HL-60 (cell line): Measurements from ENCODE around the gene SLC35B2.

Experiments used
- DNase-seq, 2 experiments: peaks; one replicate each; pipeline ENCODE4 v3.0.0-alpha.2; 2010 to 2020; ENCODE audit warnings: low read depth in 1 of 2, low spot score in 1 of 2
- H3K27ac ChIP-seq: fragments of 250-450 bp; sonication (Bioruptor Pico); replicated peaks from 2 replicates; pipeline ENCODE4 v1.5.1; 2020; ENCODE audit warnings: mild to moderate bottlenecking, moderate library complexity
- H3K27me3 ChIP-seq: fragments of 250-450 bp; sonication (Bioruptor Pico); 2 replicates; pipeline ENCODE4 v1.5.1; 2021; ENCODE audit warnings: mild to moderate bottlenecking, moderate library complexity; ENCODE audit not compliant: insufficient read depth, poor library complexity, severe bottlenecking
- H3K4me3 ChIP-seq: replicated peaks from 2 replicates; pipeline ENCODE4 v1.5.1; 2011; ENCODE audit warnings: mild to moderate bottlenecking, control low read depth, low read length; ENCODE audit not compliant: insufficient read depth
- GABPA ChIP-seq: IDR thresholded peaks from 2 replicates; pipeline ENCODE4 v1.6.1; 2012; ENCODE audit warnings: low read depth
- POLR2AphosphoS5 ChIP-seq: IDR thresholded peaks from 2 replicates; pipeline ENCODE4 v1.6.1; 2012; ENCODE audit warnings: low read depth
- SPI1 ChIP-seq: IDR thresholded peaks from 2 replicates; pipeline ENCODE4 v1.6.1; 2012; ENCODE audit warnings: low read depth, mild to moderate bottlenecking, borderline replicate concordance
- TF ChIP-seq, protein P1 (sequence below): IDR thresholded peaks from 2 replicates; pipeline ENCODE4 v1.6.1; 2012; ENCODE audit warnings: low read depth; ENCODE audit not compliant: insufficient replicate concordance
- TF ChIP-seq, protein P2 (sequence below): IDR thresholded peaks from one replicate; pipeline ENCODE4 v1.5.1; 2011; ENCODE audit warnings: low read length, control low read depth, inconsistent platforms; ENCODE audit not compliant: insufficient read depth

Gene SLC35B2

DNA sequence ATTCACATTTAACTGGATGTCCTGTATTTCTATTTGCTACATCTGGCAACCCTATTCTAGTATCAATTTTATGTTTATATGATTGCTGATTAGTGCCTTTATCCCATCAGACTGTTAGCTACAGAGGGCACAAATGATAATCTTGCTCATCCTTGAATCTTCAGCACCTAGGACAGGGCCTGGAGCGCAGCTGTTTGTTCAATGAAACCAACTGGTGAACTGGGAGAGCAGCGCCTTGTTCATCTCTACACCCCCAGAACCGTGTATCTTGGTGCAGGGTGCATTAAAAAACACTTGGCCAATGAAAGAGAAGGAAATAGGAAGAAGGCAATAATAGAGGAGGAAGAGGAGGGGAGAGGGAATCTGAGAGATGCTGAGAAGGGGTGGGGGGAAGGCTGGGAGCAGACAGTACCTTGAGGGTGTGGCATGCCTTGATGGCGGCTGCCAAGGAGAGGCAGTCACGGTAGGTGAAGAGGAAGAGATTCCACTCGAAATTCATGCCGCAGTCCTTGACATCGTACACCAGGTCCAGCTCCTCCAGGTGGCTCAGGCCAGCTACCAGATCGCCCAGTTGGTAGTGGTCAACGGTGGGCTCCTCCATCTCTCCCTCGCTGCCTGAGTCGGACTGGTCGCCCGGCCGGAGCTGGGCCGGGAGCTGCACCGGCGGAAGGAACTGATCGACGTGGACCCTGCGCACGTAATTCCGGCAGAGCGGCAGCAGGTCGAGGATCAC lies 28.4 kb upstream of the SLC35B2 start:
- TF ChIP-seq, protein P1, sequence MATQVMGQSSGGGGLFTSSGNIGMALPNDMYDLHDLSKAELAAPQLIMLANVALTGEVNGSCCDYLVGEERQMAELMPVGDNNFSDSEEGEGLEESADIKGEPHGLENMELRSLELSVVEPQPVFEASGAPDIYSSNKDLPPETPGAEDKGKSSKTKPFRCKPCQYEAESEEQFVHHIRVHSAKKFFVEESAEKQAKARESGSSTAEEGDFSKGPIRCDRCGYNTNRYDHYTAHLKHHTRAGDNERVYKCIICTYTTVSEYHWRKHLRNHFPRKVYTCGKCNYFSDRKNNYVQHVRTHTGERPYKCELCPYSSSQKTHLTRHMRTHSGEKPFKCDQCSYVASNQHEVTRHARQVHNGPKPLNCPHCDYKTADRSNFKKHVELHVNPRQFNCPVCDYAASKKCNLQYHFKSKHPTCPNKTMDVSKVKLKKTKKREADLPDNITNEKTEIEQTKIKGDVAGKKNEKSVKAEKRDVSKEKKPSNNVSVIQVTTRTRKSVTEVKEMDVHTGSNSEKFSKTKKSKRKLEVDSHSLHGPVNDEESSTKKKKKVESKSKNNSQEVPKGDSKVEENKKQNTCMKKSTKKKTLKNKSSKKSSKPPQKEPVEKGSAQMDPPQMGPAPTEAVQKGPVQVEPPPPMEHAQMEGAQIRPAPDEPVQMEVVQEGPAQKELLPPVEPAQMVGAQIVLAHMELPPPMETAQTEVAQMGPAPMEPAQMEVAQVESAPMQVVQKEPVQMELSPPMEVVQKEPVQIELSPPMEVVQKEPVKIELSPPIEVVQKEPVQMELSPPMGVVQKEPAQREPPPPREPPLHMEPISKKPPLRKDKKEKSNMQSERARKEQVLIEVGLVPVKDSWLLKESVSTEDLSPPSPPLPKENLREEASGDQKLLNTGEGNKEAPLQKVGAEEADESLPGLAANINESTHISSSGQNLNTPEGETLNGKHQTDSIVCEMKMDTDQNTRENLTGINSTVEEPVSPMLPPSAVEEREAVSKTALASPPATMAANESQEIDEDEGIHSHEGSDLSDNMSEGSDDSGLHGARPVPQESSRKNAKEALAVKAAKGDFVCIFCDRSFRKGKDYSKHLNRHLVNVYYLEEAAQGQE, result peak; percentile 95
- no peak for TF ChIP-seq POLR2AphosphoS5
- no peak overlapping the region for H3K27ac ChIP-seq
- DNase-seq, result no peak
- H3K4me3 ChIP-seq, result no peak overlapping the region
- peaks cover 11% of the 10 kb centered on the region for H3K27me3 ChIP-seq

DNA sequence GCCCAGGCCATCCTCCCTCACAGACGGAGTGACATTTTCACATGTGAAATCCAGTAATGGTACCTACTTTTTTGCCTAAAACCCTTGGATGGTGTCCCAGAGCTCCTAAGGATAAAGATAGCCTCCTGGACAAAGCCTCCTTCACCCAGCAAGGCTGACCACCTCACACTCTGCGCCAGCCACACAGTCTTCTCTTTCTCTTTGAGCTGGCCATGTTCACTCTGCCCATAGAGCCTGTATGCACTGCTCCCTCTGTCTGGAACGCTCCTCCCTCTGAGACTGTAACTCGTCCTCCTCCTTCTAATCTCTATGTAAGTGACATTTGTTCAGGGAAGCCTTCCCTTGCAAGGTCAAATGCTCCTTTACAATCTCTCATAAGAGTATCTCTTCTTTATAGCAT lies 27.5 kb upstream of the SLC35B2 start:
- TF ChIP-seq SPI1, result no peak
- TF ChIP-seq, protein P1, result no peak
- no peak for TF ChIP-seq POLR2AphosphoS5
- TF ChIP-seq, protein P2, sequence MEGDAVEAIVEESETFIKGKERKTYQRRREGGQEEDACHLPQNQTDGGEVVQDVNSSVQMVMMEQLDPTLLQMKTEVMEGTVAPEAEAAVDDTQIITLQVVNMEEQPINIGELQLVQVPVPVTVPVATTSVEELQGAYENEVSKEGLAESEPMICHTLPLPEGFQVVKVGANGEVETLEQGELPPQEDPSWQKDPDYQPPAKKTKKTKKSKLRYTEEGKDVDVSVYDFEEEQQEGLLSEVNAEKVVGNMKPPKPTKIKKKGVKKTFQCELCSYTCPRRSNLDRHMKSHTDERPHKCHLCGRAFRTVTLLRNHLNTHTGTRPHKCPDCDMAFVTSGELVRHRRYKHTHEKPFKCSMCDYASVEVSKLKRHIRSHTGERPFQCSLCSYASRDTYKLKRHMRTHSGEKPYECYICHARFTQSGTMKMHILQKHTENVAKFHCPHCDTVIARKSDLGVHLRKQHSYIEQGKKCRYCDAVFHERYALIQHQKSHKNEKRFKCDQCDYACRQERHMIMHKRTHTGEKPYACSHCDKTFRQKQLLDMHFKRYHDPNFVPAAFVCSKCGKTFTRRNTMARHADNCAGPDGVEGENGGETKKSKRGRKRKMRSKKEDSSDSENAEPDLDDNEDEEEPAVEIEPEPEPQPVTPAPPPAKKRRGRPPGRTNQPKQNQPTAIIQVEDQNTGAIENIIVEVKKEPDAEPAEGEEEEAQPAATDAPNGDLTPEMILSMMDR, result no peak
- no peak for TF ChIP-seq GABPA
- Histone ChIP-seq H3K27ac (no peak overlapping the region), H3K4me3 (no peak overlapping the region), H3K27me3 (peaks cover 14% of the 10 kb centered on the region)
- no peak for DNase-seq

DNA sequence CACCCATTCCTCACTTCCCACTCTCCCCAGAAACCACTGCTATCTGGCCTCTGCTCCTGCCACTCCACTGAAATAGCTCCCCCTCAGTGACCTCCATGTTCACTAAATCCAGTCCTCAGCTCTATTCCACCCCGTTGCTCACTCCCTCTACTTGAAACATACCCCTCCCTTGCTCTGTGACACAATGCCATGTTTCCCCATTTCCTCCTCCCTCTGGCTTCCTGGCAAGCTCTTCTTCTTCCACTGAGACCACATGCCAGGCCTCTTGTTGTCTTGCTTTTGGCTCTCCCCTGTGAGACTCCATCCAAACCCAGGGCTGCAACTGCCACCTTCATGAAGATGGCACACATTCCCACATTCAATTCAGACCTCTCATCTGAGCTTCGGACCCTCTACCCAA lies 26.8 kb upstream of the SLC35B2 start:
- no peak overlapping the region for H3K4me3 ChIP-seq
- peaks cover 16% of the 10 kb centered on the region for H3K27me3 ChIP-seq
- H3K27ac ChIP-seq, result no peak overlapping the region
- DNase-seq, result peak in 1 of 2 experiments; percentile 77
- no peak; the same call in 1 of the 2 replicates for TF ChIP-seq SPI1
- TF ChIP-seq, protein P1, result peak; percentile 59

DNA sequence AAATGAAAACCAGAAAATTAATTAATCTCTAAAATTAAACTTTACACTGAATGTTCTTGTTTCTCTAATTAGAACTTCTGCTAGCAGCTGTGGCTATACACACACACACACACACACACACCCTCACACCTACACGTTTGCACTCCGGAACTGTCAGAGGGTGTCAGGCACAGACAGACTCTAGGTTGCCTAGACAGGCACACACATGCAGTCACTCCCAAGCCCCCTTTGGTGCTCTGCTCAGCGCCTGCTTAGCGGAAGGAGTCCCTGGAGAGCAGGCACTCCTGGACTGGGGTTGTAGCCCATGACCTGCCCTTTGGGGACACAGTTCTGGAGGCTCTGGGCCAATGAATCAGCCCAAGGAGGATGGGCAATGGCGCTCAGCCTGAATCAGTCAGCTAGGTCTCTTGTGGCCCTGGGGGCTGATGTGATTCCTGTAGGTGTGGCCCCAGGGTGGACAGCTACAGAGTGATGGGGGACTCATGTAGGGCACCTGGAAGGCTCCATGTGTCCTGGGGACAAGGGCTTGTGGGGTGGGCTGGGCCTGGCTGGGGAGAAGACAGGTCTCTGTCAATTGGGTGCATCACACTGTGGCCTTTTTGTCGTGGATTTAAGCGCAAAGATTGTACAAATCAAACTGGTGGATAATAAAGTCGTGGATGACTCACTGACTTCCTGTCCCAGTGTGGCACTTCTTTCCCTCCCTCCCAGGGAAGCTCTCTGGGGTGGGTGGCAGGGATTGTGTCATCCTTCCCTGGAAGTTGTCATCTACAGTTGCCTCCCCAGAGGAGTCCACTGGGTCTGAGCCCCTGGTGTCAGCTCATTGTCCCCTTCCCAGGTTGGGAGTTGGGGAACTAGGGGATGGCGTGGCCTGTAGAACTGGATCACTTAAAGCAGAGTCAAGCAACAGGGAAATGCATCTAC lies 21.7 kb upstream of the SLC35B2 start:
- TF ChIP-seq GABPA, result no peak
- TF ChIP-seq, protein P2, result no peak
- TF ChIP-seq POLR2AphosphoS5, result no peak
- TF ChIP-seq SPI1, result no peak
- TF ChIP-seq, protein P1, result no peak
- H3K4me3 ChIP-seq, result no peak overlapping the region
- H3K27ac ChIP-seq, result no peak overlapping the region
- DNase-seq, result no peak
- peaks cover 45% of the 10 kb centered on the region for H3K27me3 ChIP-seq
